ENCODE results near the gene ZFYVE1.
A peak's percentile ranks its signal among the peaks of the same experiment; 100 is the strongest.

The ZFYVE1 gene

DNA sequence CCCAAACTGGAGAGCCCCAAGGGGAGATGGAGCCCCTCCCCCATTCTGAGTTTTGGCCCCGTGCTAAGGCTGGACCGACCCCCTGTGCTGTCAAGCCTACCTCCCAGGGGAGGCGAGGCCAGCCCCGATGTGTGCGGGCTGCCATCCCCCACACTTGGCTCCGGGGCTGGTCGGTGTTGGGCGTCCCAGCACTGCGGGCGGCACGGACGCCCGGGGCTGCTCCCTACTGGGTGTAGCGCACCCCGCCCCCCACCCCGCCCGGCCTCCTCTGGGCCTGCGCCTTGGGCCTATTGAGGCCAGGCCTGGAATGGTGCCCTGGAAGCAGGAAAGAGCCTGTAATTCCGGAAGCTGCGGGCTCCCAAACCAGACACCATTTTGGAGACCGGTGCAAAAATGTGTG lies 98.0 kb downstream of the ZFYVE1 start:
- Histone ChIP-seq H2AFZ (ENCODE audit: low read depth) (no peak overlapping the region), H3K36me3 (ENCODE audit: insufficient read depth) (no peaks in the 10 kb centered on the region), H3K4me2 (no peak overlapping the region), H3K4me3 (IDR thresholded peaks at IDR 0.05; ENCODE audit: insufficient read depth, low read depth, low read length) (no peak overlapping the region), H3K27me3 (ENCODE audit: insufficient read depth, low read depth) (no peaks in the 10 kb centered on the region), H3K9ac (no peak overlapping the region), H3K27ac (no peak overlapping the region), H3K79me2 (ENCODE audit: insufficient read depth, low read depth) (peaks cover 57% of the 10 kb centered on the region), H3K4me1 (ENCODE audit: low read depth, poor library complexity, severe bottlenecking) (peaks cover 14% of the 10 kb centered on the region), H4K20me1 (ENCODE audit: insufficient read depth) (no peaks in the 10 kb centered on the region)
- TF ChIP-seq, protein P1, sequence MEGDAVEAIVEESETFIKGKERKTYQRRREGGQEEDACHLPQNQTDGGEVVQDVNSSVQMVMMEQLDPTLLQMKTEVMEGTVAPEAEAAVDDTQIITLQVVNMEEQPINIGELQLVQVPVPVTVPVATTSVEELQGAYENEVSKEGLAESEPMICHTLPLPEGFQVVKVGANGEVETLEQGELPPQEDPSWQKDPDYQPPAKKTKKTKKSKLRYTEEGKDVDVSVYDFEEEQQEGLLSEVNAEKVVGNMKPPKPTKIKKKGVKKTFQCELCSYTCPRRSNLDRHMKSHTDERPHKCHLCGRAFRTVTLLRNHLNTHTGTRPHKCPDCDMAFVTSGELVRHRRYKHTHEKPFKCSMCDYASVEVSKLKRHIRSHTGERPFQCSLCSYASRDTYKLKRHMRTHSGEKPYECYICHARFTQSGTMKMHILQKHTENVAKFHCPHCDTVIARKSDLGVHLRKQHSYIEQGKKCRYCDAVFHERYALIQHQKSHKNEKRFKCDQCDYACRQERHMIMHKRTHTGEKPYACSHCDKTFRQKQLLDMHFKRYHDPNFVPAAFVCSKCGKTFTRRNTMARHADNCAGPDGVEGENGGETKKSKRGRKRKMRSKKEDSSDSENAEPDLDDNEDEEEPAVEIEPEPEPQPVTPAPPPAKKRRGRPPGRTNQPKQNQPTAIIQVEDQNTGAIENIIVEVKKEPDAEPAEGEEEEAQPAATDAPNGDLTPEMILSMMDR (conservative IDR thresholded peaks at IDR 0.05; ENCODE audit: low read depth, low read length): no peak

DNA sequence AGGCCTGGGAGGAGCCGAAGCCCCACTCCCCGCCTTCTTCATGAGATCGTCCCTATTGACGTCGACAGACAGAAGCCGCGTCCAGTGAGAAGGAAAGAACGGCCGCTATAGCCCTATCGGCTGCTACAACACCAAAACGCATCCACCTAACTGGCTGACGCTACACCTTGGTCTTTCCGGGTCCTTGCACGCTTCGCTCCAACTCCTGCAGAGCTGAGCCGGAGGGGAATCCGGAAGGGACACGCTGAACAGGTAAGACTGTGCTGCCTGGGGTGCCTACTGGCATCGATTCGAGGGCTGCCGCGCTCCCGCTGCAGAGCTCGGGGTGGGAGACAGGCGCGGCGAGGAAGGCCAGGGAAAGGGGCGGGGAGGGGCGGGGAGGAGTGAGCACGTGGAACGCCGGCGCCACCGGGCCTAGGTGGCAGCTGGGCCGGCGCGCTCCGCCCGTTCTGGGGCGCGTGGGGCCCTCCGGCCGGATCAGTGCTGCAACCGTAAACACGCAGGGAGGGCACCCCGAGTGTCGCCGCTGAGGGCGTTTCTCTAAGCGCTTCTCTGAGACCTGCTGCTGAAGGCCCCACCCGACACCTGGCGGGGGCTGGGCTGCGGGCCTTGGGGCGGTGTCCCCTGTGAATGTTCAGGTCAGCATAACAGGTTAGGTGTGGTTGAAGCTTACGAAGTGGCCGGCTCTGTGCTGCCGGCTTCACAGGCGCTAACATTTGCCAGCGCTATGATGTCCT lies 100.4 kb downstream of the ZFYVE1 start, which contains the start of gene DCAF4:
TSS of gene DCAF4 (plus strand) at position 173 of the 737 bp plus-strand sequence. CDS start 11,515 bp downstream, outside the sequence.
- H3K27me3 ChIP-seq (ENCODE audit: insufficient read depth, low read depth): no peaks in the 10 kb centered on the region
- H3K4me1 ChIP-seq (ENCODE audit: low read depth, poor library complexity, severe bottlenecking): peaks cover 4% of the 10 kb centered on the region

GRCh38 chr14:72925815-72926291 lies 101.1 kb downstream of the ZFYVE1 start:
- TF ChIP-seq, protein P1 (conservative IDR thresholded peaks at IDR 0.05; ENCODE audit: low read depth, low read length): no peak
- Histone ChIP-seq H3K27me3 (ENCODE audit: insufficient read depth, low read depth) (no peaks in the 10 kb centered on the region), H3K4me1 (ENCODE audit: low read depth, poor library complexity, severe bottlenecking) (peaks cover 4% of the 10 kb centered on the region), H3K4me3 (IDR thresholded peaks at IDR 0.05; ENCODE audit: insufficient read depth, low read depth, low read length) (no peak overlapping the region), H2AFZ (ENCODE audit: low read depth) (peak overlapping the region; percentile 54), H3K4me2 (peak overlapping the region; percentile 46; the same call in 1 of the 2 replicates), H3K9ac (peak overlapping the region; percentile 22; the same call in 1 of the 2 replicates), H3K27ac (peak overlapping the region; percentile 96; the same call in 1 of the 2 replicates), H4K20me1 (ENCODE audit: insufficient read depth) (no peaks in the 10 kb centered on the region), H3K79me2 (ENCODE audit: insufficient read depth, low read depth) (peaks cover 26% of the 10 kb centered on the region), H3K36me3 (ENCODE audit: insufficient read depth) (no peaks in the 10 kb centered on the region)

More for the DNA sequence above, 100.4 kb downstream of the ZFYVE1 start, which contains the start of gene DCAF4:
- H4K20me1 ChIP-seq (ENCODE audit: insufficient read depth): no peaks in the 10 kb centered on the region
- peaks cover 33% of the 10 kb centered on the region for H3K79me2 ChIP-seq (ENCODE audit: insufficient read depth, low read depth)
- H3K9ac ChIP-seq: peak within 1 kb of the TSS; percentile 93
- no peak within 1 kb of the TSS for H3K4me3 ChIP-seq (IDR thresholded peaks at IDR 0.05; ENCODE audit: insufficient read depth, low read depth, low read length)
- TF ChIP-seq, protein P1 (conservative IDR thresholded peaks at IDR 0.05; ENCODE audit: low read depth, low read length): no peak
- H3K4me2 ChIP-seq: peak within 1 kb of the TSS; percentile 46; the same call in 1 of the 2 replicates
- H2AFZ ChIP-seq (ENCODE audit: low read depth): peak within 1 kb of the TSS; percentile 54
- peak within 1 kb of the TSS; percentile 96 for H3K27ac ChIP-seq
- H3K36me3 ChIP-seq (ENCODE audit: insufficient read depth): no peaks in the 10 kb centered on the region

GRCh38 chr14:72925171-72925759 lies 101.6 kb downstream of the ZFYVE1 start:
- Histone ChIP-seq H3K4me2 (peak overlapping the region; percentile 46; the same call in 1 of the 2 replicates), H3K27ac (no peak overlapping the region), H2AFZ (ENCODE audit: low read depth) (peak overlapping the region; percentile 54), H3K4me3 (IDR thresholded peaks at IDR 0.05; ENCODE audit: insufficient read depth, low read depth, low read length) (no peak overlapping the region), H3K4me1 (ENCODE audit: low read depth, poor library complexity, severe bottlenecking) (peaks cover 4% of the 10 kb centered on the region), H3K36me3 (ENCODE audit: insufficient read depth) (no peaks in the 10 kb centered on the region), H4K20me1 (ENCODE audit: insufficient read depth) (no peaks in the 10 kb centered on the region), H3K79me2 (ENCODE audit: insufficient read depth, low read depth) (peaks cover 21% of the 10 kb centered on the region), H3K9ac (peak overlapping the region; percentile 22; the same call in 1 of the 2 replicates), H3K27me3 (ENCODE audit: insufficient read depth, low read depth) (no peaks in the 10 kb centered on the region)
- TF ChIP-seq, protein P1 (conservative IDR thresholded peaks at IDR 0.05; ENCODE audit: low read depth, low read length): no peak

Measured in KMS-11 (cell line).